T-helper 1 cell treated with Interleukin-12 subunit alpha and Interleukin-12 subunit beta and Interleukin-4 antibody, amounts not matched to agents 30 ng/mL and 1 ng/mL, for 36 hours (primary cell): ENCODE data around the gene PBX3. TPM values are rescaled to one million over a fixed set of nuclear protein-coding genes. Genes with fewer than 3 reads are reported as not detected.

ENCODE experiments used
- intact Hi-C: fragments of 100-400 bp; cut with micrococcal nuclease; formaldehyde crosslinking; loops from one replicate; pipeline ENCODE4 v1.15.1; 2024
- total RNA-seq: library from RNA; stranded (reverse); gene quantifications from 2 replicates; pipeline ENCODE4 v1.2.3, GENCODE V29; 2022

PBX3 gene
- total RNA-seq, 1 donor from 2014 or later = 14.6 TPM

DNA sequence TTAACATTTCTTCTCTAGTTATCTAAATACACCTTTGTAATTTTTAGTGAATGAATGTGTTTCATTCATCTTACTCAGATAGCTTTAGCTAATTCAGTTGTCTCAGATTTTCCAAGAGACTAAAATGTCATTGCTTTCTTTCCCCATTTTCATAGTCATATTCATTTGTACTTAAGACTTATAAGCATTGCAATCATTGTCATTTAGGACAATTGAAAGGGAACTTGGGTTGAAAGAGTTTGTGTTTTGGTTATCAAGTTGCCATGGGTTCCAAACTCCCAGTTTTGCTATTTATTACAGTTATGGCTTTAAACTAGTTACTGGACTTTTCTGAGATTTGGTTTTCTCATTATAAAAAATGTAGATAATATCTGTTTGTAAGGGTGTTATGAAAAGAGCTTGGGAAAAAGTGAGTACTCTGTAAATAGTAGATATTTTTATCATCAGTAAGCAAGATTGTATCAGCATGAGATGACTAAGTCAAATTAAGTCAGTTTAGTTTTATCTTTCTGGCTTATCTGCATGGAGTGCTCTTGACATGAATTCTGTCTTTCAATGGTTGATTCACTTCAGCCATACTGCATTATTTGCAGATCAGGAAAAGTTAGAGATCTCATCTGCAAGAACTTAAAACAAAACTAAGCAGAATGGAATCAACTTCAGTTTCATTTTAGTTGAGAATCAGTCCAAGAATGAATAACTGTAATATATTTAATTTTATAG, 107.5 kb downstream of the PBX3 start:
- intact Hi-C loops = no loop called here

DNA sequence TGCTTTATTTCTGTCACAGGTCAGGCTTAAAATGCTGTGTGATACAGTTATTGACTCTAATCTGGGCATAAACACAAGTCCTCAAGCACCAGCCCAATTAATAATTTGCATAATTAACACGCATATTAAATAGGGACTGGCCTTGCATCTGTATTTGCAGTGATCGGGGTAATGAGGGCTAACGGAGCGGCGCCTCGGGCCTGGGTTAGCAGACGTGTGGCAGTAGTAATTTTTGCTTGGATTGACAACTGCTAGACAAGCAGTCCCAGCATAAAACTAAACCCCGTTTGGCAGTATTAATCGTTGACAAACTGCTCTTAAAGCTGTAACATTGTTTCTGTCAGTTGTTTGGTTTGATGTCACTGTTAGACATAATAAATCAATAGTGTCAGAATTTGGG, 109.2 kb downstream of the PBX3 start:
- intact Hi-C loops = no loop called here

DNA sequence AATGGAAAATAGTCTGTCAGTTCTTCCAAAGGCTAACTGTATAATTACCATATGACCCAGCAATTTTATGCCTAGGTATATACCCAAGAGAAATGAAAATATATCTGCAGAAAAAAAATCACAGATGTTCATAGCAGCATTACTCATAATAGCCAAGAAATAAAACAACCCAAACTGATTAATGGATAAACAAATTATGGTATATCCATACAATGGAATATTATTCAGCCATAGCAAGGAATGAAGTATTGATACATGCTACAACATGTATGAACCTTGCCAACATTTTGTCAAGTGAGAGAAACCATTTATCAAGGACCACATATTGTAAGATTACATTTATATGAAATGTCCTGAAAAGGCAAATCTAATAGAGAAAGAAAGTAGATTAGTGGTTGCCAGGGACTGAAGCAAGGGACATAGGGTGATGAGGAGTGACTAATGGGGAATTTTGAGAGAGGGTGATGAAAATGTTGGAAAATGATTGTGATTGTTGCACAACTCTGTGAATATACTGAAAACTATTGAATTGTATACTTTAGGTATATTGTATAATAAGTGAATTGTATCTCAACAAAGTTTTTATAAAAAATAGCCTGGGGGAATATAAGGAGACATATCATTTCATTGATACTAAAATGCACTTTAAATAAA, 114.4 kb downstream of the PBX3 start:
- intact Hi-C loops = no loop called here

DNA sequence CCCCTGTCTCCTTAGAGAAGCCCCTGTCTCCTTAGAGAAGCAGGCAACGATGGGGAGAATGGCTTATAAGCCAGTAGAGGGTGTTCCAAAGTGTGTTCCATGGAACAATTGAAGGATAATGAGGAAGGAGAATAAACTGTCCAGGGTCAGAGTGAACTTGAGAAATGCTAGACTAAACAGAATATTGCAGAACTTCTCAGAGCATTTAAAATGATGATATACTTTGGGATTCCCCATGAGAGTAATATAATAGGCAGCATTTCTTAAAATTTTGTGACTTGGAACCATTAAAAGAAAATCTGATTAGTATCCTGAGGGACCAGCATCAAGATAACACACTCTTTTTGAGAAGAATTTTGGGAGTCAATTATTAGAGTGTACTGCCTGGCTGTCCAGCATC, 116.8 kb downstream of the PBX3 start:
- intact Hi-C loops = no loop called here

DNA sequence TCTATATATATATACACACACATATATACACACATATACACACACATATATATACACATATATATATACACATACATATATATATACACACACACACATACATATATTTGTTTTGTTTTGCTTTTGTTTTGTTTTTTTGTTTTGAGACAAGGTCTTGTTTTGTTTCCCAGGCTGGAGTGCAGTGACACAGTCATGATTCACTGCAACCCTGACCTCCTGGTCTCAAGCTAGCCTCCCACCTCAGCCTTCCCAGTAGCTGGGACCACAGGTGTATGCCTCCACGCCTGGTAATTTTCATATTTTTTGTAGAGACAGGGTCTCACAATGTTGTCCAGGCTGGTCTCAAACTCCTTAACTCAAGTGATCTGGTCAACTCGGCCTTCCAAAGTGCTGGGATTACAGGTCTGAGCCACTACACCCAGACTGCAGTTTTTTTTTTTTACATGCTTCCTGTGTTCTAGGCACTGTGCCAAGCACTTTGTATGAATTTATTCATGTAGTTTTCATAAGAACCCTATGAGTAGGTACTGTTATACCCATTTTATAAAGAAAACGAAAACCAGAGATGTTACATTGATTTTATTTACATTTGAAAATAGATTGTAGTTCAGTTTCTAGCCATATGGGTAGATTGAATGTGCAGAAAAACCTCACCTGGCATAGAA, 120.7 kb downstream of the PBX3 start:
- intact Hi-C loops = no loop called here

DNA sequence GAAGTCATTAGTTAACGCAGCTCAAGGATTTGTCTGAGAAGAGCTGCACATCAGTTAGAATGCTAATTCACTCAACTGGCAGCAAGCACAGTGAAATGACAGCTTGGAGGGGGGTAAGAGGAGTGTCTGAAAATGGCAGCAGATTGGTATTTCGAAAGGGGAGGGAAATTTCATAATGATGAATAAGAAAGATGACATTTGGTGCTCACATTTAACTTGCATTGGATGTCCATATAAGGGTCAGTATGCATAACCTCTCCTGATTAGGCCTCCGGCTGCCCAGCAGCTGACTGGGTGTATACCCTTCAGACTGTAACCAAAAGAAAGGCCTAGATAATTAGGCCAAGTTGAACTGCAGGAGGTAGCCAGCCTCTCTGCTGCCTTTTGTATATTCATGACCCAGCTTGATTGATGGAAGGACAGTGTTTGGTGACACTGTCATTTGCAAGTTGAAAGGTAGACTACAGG, 131.0 kb downstream of the PBX3 start:
- intact Hi-C loops = no loop called here

DNA sequence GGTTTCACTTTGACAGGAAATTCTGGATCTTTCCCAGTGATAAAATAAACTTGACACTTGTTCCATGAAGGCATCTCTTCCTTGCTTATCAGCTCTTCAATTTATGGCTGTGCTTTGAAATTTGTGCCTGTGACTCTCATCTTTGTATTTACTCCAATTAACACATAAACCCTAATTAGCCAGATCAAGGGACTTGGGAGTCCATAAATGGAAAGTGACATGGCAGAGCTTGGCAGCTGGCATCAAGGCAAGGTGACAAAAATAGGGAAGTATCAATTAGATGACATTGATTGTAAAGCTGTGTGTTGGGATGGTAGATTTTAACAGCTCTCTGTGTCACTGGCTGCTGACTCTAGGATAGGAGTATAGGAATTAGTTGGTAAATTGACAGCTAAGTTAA, 133.9 kb downstream of the PBX3 start:
- intact Hi-C loops = no loop called here

DNA sequence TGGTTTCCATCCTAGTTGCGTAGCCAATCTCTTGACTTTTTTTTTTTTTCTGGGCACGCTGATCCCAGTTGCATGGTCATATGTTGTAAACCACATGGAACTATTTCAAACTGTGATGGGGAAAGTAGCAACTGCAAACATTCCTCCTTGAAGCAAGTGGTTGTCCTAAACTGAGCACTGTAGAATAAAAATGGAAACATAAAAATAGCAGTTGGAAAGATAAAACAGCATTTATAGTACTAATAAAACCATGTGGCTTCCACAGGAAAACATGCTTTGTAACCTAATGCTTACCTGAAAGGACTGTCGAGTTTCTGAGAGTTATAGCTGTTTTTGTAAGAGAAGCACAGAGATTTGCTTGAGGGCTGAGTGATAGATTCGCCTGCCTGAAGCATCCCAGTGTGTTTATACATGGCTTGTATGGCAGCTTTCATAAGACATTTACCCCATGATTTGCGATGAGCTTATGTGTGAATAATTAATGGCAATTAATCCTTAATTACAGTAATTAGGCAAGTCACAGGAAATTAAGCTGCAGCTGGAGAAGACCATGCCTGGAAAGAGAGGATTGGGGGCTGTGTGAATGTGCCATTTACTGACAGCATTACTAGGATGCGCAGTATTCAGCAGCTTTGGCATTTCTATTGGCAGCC, 136.5 kb downstream of the PBX3 start:
- intact Hi-C loops = no loop called here

DNA sequence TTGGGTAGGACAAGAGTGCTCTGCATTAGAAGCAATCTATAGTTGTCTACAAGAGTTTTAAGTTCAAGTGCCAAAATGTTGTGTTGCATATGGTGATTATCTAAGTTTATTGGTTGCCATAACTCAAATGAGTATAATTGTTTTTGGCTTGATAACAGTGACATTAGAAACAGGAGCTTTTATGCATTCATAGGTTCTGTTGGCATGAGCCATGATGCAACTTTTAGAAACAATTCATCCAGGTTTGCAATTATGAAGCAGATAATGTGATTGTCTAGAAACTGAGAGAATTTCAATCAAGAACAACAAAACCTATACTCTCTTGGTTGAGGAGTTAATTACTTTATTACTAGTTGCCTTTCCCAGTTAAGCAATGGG, 137.0 kb downstream of the PBX3 start:
- intact Hi-C loops = no loop called here

DNA sequence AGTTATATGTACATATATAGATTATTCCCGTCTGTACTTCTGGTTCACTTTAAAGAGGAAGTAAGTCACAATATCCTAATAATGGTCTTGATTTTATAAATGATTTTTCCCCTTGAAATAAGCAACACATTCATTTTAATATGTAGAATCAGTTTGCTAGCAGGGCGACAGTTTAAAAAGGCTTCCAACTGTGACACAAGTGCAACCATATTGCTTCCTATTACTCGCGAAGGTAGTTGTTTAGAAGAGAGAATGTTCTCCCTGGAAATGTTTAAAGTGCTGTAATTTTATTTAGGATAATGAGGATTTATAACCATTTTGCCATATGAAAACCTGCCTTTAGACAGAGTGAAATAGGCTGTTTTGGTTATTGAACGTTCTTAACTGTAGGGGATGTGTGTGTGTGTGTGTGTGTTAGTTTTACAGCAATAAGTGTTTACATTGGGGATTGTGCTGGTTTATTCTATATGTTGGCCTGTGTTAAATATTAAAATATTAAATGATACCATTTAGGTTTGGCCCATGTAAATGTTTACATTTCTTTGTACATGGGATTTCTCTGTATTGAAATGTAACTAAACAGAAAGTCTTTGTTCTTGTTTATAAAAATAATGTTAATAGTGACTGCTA, 138.3 kb downstream of the PBX3 start:
- intact Hi-C loops = no loop called here

DNA sequence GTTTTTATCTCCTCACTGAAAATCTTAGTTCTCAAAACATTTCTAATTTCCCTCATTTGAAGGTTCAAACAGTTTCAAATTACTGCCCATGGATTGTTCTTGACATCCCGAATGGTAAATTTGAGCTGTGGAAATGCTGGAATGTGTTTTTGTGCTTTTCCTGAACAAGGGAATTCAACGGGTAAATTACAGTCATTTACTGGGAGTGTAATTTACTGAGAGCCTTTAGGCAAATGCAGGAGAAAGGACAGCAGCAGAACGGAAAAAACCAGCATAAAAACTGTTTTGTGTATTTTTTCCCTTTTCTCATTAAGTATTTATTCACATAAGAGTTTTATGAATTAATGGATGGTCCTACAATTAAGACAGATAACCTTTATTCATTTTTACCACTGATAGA, 139.2 kb downstream of the PBX3 start:
- intact Hi-C loops = no loop called here

DNA sequence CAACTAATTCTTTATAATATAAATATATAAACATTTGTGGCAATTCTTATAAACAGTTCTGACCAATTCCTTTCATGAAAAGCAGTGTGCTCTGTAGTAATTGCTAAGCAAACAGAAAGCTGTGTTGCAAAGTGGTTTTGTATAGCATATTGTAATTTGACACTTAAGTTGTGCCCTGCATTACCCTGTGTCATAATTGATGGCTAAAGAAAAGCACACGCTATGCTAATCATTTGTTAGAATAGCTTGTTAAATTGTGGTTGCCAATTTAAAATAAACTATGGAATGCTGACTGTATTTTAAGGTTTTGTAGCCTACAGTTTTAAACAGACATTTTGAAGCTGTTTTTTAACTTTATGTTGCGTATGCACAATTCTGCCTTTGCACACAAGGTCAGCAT, 140.0 kb downstream of the PBX3 start:
- intact Hi-C loops = no loop called here

DNA sequence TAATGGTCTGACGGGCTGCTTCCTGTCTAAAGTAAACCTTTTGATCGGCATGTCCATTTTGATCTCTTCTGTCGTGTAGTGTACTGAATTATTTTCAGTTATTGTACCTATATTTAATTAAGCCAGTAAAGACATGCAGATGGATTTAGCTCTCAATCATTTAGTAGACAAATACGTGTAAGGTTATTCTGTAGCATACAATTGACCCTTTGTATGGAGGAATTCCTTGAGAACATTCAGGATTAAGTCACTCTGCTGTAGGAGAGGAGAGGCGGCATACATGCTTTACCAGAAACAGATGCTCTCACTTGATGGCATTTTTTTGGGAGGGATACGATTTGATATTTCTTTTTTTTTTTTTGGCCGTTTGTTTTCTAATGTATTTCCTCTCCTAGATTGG, 141.0 kb downstream of the PBX3 start:
- intact Hi-C loops = no loop called here

DNA sequence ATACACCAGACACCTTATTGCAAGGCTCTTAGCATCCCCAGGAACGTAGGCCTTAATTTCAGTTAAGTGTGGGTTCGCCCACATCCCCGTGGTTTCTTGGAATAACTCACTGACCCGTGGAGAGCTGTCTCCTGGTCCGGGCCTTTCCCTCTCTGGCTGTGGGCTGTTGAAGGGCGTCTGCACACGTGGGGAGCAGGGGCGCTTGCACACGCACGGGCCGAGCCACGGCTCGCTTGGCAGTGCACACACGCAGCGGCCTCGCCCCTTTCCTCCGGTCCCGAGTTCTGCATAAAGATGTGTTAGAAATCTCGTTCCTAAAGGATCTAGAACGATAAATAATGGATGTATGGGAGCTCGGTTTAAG, 141.9 kb downstream of the PBX3 start:
- intact Hi-C loops = no loop called here

DNA sequence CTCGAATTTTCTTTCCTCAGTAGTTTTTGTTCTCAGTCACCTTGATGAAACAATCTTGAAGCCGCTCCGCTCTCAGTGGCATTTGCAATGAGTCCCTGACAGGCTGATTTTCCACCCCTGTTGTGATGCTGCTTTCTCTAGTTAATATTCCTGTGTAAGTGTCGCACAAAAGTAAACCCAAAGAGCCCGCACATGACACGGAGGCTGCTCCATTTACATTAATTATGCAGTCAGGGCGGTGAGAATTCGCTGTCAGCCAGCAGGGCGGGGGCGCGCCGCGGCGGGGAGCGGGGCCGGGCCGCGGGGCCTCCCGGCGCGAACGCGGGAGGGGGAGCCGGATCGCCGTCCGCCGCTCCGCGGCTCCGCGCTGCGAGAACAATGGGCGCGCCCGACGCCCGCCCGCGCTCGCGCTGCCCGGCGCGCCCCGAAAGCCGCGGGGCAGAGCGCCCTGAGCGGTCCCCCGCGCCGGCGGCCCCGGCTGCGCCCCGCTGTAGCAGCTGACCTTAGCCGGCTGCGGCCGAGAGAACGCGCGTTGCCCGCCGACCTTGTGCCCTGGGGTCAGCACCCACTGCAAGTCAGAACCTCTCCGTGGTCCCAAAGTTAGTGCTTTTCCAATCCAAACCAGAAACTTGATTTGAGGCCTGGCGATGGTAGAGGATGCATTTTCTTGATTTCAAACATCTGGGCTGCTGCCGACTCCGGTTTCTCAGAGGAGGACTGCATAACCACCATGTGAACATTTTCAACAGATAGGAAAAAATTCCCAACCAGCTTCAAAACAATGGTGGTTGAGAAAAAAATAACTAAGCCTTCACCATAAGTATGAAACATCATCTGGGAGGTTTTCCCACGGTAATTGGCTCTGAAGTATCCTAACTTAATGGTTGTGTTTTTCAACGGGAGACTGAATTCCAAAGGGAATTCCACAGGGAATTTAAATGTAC, 142.6 kb downstream of the PBX3 start:
- intact Hi-C loops = loop anchor here (5.0 kb wide), 1 partner anchor 67 kb away; no protein-coding TSS in a partner anchor

DNA sequence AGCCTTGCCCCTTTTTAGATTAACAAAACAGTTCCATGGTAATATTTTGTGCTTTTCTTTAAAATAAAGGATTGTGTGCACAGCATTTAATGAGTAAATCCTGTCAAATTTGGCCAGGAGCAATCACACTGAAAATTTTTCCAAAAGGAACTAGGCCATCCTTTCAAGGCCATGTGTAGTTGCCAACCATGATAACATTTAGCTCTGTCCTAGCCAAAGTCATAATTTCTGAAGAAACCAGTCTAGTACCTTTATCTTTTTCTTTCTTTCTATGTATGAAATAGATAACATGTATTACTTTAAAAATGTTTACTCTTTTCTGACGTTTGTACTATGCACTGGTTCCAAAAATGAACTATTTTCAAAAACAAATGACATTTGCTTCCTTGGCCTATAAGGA, 143.7 kb downstream of the PBX3 start:
- intact Hi-C loops = loop anchor here (5.0 kb wide), 1 partner anchor 69 kb away; no protein-coding TSS in a partner anchor

DNA sequence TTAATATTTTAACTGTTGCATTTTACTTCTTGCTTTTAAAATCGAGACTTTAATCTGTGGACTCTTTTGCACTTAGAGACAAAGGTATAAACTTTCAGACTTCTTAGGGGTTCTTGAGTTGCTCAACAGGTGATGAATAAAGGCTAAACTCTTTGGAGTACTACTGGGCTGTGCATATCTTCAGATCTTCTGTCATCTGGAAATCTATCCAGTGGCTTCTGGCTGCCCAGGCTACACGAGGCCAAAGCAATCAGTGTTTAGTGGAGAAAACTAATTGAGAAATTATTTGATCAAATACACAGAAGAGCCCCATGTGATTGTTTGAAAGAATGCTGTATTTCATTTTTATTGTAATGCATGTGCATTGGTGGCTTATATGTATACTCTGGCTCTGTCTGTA, 146.1 kb downstream of the PBX3 start:
- intact Hi-C loops = loop anchor here (5.0 kb wide), 1 partner anchor 71 kb away; no protein-coding TSS in a partner anchor

DNA sequence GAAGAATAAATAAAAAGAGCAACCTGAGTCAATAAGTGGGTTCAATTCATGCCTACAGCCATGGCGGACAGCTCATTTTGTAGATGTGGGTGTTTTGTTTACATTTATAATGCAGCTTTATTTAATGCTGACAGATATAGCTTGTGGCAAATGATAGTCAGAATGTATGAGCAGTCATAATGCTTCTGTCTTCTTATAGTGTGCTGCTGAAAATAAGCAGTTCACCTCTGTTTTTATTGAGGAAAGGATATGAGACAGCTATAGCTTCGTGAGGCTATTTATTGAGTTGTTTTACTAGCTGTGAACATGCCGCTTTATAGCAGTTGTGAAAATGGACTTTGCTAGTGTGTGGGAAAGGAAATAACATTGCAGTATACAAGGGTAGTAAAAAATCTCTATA, 147.4 kb downstream of the PBX3 start:
- intact Hi-C loops = loop anchor here (5.0 kb wide), 1 partner anchor 72 kb away; no protein-coding TSS in a partner anchor

DNA sequence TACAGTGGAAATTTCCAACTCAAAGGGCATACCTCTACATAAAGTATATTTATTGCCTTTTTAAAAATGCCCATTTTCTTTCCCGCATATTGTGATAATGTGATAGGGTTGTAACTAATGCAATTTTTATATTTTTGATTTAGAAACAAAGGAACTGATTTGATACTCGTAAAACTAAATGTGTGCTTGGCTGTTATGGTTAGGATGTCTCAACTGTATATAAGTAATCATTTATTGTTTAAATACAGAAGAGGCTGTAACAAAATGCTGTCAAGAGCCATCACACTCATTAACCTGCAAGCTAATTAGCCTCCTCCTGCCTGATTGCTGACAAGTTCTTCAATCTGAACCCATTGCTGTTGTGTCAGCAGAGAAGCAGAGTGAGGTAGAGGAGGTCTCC, 149.2 kb downstream of the PBX3 start:
- intact Hi-C loops = no loop called here

DNA sequence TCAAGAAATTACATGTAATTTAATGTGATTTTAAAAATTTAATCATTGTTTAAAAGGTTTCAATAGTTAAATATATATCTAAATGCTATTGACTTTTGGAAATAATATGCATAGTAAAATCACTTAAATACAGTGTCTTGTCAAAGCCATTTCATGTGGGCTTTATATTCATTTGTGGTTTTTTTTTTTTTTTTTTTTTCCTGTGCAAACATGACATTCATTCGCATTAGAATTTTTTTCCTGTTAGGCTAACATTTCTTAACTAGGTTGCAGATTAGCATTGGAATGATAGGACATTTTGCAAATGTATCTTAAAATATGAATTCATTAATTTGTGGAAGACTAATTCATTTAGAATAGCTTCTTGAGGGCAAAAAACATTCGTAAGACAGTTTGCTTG, 149.8 kb downstream of the PBX3 start:
- intact Hi-C loops = no loop called here
